Measurements from ENCODE around the gene HYI. TPM values are rescaled to one million over a fixed set of nuclear protein-coding genes. Genes with fewer than 3 reads are reported as not detected.

HYI gene
- polyA plus RNA-seq, 1 donor, result 35.4 TPM

GRCh38 chr1:43446388-43446740 is 7.4 kb downstream of the HYI start:
- no peak for DNase-seq

- DNase-seq, result no peak
Observed at GRCh38 chr1:43445606-43446387, 7.9 kb downstream of the HYI start.

- peak; percentile 2 for DNase-seq
Observed at GRCh38 chr1:43444836-43445235, 8.9 kb downstream of the HYI start.

GRCh38 chr1:43444151-43444828 is 9.4 kb downstream of the HYI start:
- DNase-seq, result no peak

GRCh38 chr1:43443197-43443946 is 10.4 kb downstream of the HYI start:
- DNase-seq, result no peak

DNA sequence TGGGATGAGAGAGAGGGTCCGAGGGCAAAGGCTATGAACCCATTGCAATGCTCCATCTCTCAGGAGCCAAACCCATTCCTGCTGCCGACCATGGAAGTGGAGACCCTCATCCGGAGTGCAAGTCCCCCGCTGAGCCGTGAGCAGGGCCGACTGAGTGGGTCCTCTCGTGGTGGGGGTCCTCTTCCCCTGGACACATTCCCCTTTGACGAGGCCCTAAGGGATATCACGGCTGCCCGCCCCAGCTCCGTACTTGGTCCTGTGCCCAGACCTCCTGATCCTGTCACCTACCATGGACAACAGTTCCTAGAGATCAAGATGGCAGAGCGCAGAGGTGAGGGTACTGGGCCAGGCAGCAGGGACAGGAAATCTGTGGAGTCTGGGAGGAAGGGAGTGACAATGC is 11.0 kb downstream of the HYI start:
- no peak for DNase-seq

GRCh38 chr1:43441894-43442637 is 11.7 kb downstream of the HYI start:
- no peak for DNase-seq

GRCh38 chr1:43441166-43441893 is 12.4 kb downstream of the HYI start:
- no peak for DNase-seq

DNA sequence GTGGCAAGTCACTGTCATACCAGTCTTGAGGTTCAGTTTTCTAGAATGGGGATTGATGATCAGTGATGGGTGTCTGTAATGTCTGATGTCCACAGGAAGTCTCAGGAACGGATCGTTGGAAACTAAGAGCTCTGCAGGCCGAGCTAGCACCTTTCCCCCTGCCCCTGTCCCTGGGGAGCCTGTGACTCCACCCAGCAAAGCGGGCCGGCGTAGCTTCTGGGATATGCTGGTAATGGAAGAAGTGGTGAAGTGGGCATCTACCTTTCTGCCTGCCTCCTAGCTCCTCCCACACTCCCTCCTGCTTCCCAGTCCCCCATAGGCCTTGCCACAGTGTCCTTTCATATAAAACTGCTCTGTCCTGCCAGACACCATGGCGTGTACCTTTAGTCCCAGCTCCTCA is 13.4 kb downstream of the HYI start:
- no peak for DNase-seq

DNA sequence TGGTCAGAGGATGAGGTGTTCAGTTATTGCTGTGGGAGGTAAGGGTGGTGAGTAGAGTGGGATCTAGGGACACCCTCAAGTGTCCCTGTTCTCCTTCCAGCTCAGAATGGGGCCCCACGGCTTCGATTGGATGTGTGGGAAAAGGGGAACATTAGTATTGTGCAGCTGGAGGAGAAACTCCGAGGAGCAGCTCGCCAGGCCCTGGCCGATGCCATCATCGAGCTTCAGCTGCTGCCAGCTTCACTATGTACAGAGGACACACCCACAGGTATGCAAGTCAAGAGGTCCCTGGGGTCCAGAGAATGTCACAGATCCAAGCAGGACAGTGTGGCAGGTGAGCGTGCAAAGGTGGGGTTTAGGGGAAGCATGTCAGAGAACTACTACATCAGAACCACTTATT is 13.9 kb downstream of the HYI start:
- DNase-seq, result no peak

DNA sequence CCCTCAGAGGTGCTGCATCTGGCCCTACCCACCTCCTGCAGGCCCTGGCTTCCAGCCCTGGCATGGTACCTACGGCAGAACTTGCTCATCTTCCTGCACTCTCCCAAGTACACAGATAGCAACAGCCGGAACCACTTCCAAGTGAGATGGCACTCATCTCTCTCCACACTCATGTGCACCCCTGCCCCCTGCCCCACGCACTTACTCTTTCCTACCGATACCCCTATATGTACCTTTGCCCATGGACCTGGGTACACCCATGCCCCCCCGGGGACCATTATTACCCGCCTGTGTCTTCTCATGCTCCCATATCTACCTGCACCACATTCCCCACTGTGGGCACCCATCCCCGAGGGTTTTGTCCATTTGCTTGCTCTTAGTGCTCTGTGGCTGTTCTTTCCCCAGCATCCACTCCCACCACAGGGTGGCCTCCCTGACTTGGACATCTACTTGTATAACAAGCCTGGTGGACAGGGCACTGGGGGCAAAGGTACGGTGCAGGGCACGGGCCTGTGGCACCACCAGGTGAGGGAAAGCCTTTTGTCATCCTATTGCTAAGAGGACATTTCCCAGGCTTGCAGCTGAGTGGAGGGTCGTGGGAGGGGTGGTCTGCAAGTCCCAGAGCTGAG is 14.7 kb downstream of the HYI start:
- DNase-seq, result no peak

GRCh38 chr1:43438576-43438952 is 15.2 kb downstream of the HYI start:
- DNase-seq, result no peak

DNA sequence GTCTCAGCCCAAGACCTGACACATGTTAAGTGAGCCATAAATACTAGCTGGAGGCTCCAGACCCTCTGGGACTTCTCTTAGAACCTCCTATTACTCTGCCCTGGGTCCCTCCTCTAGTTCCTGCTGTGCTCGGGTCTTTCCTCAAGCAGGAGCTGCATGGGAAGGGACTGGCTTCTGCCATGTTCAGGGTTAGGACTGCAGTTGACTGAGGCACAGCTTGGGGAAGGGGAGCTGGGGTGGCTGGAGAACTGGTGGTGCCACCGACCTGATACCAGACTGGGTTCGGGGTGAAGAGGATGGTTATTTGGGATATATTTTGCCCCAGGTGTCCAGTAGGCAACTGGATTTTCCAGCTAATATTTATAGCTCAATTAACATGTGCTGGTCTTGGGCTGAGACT is 15.7 kb downstream of the HYI start:
- DNase-seq, result no peak

DNA sequence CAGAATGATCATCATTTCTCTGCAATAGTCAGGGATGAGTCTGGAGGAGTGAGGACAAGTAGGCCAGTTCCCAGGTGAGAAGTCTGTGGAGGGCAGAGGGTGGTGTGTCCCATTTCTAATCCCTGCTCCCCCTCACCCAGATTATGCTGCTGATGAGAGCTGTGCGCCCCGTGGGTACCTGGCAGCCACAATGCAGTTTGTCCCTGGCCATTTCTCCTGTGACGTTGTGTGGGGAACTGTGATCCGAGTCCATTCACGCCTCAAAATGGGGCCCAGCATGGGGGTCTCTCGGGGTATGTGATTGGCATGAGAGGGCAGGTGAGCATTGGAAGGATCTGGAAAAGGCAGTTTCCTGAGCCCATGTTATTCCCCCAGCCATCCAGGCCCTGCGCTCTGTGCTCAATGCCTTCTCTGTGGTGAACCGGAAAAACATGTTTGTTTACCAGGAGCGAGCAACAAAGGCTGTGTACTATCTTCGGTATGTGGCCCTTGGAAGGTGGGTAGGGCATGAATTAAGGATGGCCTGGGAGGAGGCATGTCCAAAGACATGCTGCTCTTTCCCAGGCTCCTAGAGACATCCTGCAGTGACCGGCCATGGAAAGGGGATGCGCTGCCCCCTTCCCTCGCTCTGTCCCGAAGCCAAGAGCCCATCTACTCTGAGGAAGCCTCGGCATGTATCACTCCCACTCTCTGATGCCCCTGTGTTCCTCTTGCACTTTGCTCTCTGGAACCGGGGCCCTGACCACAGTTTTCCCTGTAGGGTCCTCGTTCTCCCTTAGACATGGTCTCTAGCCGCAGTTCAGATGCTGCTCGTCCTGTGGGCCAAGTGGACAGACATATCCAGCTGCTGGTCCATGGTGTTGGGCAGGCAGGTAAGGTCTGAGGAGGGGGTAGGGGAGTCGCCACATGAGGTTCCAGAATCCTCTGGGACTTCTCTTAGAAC is 16.4 kb downstream of the HYI start:
- no peak for DNase-seq

- no peak for DNase-seq
Observed at GRCh38 chr1:43436371-43436770, 17.4 kb downstream of the HYI start.

GRCh38 chr1:43435146-43436145 is 18.3 kb downstream of the HYI start:
- DNase-seq, result peak; percentile 10

DNA sequence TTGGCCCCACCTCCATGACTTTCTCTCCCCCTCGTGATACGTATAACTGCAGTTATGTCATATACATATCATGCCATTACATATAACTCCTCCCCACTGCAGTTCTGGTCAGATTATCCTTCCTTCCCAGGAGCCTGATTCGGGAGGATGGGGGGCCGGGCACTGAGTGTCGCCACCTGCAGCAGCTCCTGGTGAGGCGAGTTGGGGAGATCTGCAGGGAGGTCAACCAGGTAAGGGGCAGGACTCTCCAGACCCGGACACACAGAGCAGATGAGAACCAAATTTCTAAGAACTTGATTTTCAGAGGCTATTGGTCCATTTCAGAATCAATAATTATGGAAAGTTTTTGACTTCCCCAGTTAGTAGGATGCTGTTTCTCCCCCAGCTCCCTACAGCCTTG is 19.5 kb downstream of the HYI start:
- no peak for DNase-seq

DNA sequence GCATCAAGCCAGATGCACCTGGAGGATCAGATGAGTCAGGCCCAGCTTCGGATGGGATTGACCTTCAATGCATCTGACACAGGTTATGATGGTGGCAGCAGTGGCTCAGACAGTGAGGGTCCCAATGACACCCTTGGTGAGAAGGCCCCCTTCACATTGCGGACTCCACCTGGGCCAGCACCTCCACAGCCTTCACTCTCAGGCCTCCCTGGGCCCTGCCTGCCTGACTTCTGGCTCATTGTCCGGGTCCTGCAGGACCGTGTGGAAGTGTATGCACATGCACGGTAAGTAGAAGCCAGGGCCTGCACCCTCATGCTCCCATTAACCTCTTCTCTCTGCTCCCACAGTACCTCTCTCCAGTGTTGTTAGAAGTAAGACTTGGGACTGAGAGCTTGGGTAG is 20.8 kb downstream of the HYI start:
- DNase-seq, result no peak

Data from left kidney (tissue), 2 donors.